ENCODE measurements around the gene IRF2BPL.

The IRF2BPL gene

GRCh38 chr14:77028384-77029231, at the start of gene IRF2BPL:
Gene IRF2BPL (minus strand): TSS chr14:77028708. CDS start chr14:77027792, 916 bp downstream.
- peak; percentile 99 for DNase-seq (ENCODE audit: low read depth in 1 of 2, low spot score in 1 of 2)
- TF ChIP-seq JUND (IDR thresholded peaks at IDR 0.05; ENCODE audit: low read depth), result no peak
- in situ Hi-C loops (cut with HindIII; ENCODE audit: low pct_unique_long_range_greater_than_20kb, low sequenced_read_pairs), result no loop called here

GRCh38 chr14:77077040-77077439, 48.5 kb upstream of the IRF2BPL start:
- in situ Hi-C loops (cut with HindIII; ENCODE audit: low pct_unique_long_range_greater_than_20kb, low sequenced_read_pairs), result no loop called here
- TF ChIP-seq JUND (IDR thresholded peaks at IDR 0.05; ENCODE audit: low read depth), result no peak
- no peak for DNase-seq (ENCODE audit: low read depth in 1 of 2, low spot score in 1 of 2)

- no peak for TF ChIP-seq JUND (IDR thresholded peaks at IDR 0.05; ENCODE audit: low read depth)
- DNase-seq (ENCODE audit: low read depth in 1 of 2, low spot score in 1 of 2), result peak in 1 of 2 experiments; percentile 73
- in situ Hi-C loops (cut with HindIII; ENCODE audit: low pct_unique_long_range_greater_than_20kb, low sequenced_read_pairs), result no loop called here
These were observed 47.7 kb upstream of the IRF2BPL start for GRCh38 chr14:77076113-77076631.

GRCh38 chr14:77074969-77075368, 46.5 kb upstream of the IRF2BPL start:
- in situ Hi-C loops (cut with HindIII; ENCODE audit: low pct_unique_long_range_greater_than_20kb, low sequenced_read_pairs), result no loop called here
- no peak for TF ChIP-seq JUND (IDR thresholded peaks at IDR 0.05; ENCODE audit: low read depth)
- no peak for DNase-seq (ENCODE audit: low read depth in 1 of 2, low spot score in 1 of 2)

- in situ Hi-C loops (cut with HindIII; ENCODE audit: low pct_unique_long_range_greater_than_20kb, low sequenced_read_pairs), result no loop called here
- TF ChIP-seq JUND (IDR thresholded peaks at IDR 0.05; ENCODE audit: low read depth), result no peak
- DNase-seq (ENCODE audit: low read depth in 1 of 2, low spot score in 1 of 2), result no peak
These were observed 43.5 kb upstream of the IRF2BPL start for GRCh38 chr14:77071938-77072388.

- TF ChIP-seq JUND (IDR thresholded peaks at IDR 0.05; ENCODE audit: low read depth), result no peak
- DNase-seq (ENCODE audit: low read depth in 1 of 2, low spot score in 1 of 2), result no peak
- in situ Hi-C loops (cut with HindIII; ENCODE audit: low pct_unique_long_range_greater_than_20kb, low sequenced_read_pairs), result no loop called here
These were observed 41.0 kb upstream of the IRF2BPL start for GRCh38 chr14:77069551-77069950.

GRCh38 chr14:77068517-77069200, 40.2 kb upstream of the IRF2BPL start:
- in situ Hi-C loops (cut with HindIII; ENCODE audit: low pct_unique_long_range_greater_than_20kb, low sequenced_read_pairs), result no loop called here
- TF ChIP-seq JUND (IDR thresholded peaks at IDR 0.05; ENCODE audit: low read depth), result no peak
- no peak for DNase-seq (ENCODE audit: low read depth in 1 of 2, low spot score in 1 of 2)

GRCh38 chr14:77067632-77068516, 39.4 kb upstream of the IRF2BPL start:
- DNase-seq (ENCODE audit: low read depth in 1 of 2, low spot score in 1 of 2), result peak; percentile 65 to 86
- TF ChIP-seq JUND (IDR thresholded peaks at IDR 0.05; ENCODE audit: low read depth), result no peak
- in situ Hi-C loops (cut with HindIII; ENCODE audit: low pct_unique_long_range_greater_than_20kb, low sequenced_read_pairs), result no loop called here

GRCh38 chr14:77066578-77067172, 38.2 kb upstream of the IRF2BPL start:
- DNase-seq (ENCODE audit: low read depth in 1 of 2, low spot score in 1 of 2), result no peak
- in situ Hi-C loops (cut with HindIII; ENCODE audit: low pct_unique_long_range_greater_than_20kb, low sequenced_read_pairs), result no loop called here
- no peak for TF ChIP-seq JUND (IDR thresholded peaks at IDR 0.05; ENCODE audit: low read depth)

- in situ Hi-C loops (cut with HindIII; ENCODE audit: low pct_unique_long_range_greater_than_20kb, low sequenced_read_pairs), result no loop called here
- no peak for DNase-seq (ENCODE audit: low read depth in 1 of 2, low spot score in 1 of 2)
These were observed 37.5 kb upstream of the IRF2BPL start for GRCh38 chr14:77065851-77066577.

GRCh38 chr14:77064521-77065178, 36.1 kb upstream of the IRF2BPL start:
- no peak for DNase-seq (ENCODE audit: low read depth in 1 of 2, low spot score in 1 of 2)
- in situ Hi-C loops (cut with HindIII; ENCODE audit: low pct_unique_long_range_greater_than_20kb, low sequenced_read_pairs), result no loop called here

More at GRCh38 chr14:77065851-77066577, 37.5 kb upstream of the IRF2BPL start:
- TF ChIP-seq JUND (IDR thresholded peaks at IDR 0.05; ENCODE audit: low read depth), result no peak

More at GRCh38 chr14:77064521-77065178, 36.1 kb upstream of the IRF2BPL start:
- no peak for TF ChIP-seq JUND (IDR thresholded peaks at IDR 0.05; ENCODE audit: low read depth)
